ENCODE measurements around the gene LRRC3.

DNA sequence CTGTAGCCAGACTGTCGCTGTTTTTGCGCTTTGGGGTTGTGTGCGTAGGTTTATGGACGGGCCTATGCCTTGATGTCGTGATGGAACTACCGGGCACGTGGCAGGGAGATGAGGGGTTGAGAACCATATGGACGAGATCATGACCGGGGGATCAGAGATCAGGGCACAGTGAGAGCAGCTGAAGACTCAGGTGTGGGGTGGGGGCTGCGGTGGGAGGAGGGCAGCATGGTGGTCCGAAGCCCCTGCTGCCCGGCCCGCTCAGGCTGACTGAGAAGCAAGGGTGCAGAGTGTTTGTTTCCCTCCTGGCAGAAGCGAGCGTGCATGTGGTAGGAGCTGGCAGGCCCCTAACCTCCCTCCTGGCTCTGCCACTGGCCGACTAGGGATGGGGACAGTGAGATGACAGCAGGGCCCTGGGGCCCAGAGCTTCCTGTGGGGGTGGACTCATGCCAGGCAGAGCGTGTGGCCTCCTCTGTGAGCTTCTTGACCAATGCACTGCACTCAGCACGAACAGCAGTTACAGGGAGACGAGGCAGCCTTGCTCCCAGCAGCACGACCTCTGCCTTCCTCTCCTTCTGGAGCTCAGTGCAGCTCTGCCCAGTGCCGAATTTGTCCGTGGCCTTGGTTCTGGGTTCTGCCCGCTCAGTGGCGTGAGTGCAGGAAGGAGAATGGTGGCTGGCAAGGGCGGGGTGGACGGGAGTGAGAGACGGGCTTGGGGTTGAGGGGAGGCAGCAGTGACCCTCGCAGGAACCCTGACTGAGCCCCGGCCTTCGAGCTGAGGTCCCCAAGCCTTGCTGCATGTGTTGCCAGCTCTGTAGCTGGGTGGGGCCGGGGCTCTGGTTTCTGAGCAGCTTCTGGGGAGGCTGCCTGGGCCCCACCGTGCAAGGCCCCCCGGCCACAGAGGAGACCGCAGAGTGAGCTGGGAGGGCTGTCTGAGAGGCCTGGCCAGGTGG lies 22.2 kb upstream of the LRRC3 start:
- TF ChIP-seq EZH2phosphoT487 (IDR thresholded peaks at IDR 0.05; ENCODE audit: low read length) = no peak
- TF ChIP-seq EZH2 (optimal IDR thresholded peaks at IDR 0.05; ENCODE audit: low read depth, low read length) = no peak
- TF ChIP-seq, protein P1, sequence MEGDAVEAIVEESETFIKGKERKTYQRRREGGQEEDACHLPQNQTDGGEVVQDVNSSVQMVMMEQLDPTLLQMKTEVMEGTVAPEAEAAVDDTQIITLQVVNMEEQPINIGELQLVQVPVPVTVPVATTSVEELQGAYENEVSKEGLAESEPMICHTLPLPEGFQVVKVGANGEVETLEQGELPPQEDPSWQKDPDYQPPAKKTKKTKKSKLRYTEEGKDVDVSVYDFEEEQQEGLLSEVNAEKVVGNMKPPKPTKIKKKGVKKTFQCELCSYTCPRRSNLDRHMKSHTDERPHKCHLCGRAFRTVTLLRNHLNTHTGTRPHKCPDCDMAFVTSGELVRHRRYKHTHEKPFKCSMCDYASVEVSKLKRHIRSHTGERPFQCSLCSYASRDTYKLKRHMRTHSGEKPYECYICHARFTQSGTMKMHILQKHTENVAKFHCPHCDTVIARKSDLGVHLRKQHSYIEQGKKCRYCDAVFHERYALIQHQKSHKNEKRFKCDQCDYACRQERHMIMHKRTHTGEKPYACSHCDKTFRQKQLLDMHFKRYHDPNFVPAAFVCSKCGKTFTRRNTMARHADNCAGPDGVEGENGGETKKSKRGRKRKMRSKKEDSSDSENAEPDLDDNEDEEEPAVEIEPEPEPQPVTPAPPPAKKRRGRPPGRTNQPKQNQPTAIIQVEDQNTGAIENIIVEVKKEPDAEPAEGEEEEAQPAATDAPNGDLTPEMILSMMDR (IDR thresholded peaks at IDR 0.05; ENCODE audit: low read length) = no peak

Data from MM.1S (cell line).